ENCODE results near the gene ANK3.

The ANK3 gene

DNA sequence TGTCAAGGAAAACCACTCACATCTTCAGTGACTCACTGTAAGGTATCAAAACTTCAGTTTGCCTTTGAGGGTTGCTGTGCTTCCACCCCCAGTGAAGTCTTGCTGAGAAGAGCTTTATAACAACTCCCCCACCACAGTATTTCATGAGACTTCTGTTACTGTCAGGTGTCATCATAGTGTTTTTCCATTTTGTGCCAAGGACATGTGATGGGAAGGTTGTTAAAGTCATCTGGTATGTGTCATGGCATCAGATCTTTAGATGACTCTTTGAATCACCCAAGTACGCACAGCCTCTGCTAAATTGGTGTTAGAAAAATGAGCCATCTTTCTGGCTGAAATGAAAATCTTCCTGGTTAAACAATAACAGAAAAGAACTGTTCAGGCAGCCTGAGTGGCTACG is 368.3 kb downstream of the ANK3 start:
- no peak for DNase-seq

- no peak for DNase-seq
Measured at GRCh38 chr10:60016794-60017193, 372.9 kb downstream of the ANK3 start.

DNA sequence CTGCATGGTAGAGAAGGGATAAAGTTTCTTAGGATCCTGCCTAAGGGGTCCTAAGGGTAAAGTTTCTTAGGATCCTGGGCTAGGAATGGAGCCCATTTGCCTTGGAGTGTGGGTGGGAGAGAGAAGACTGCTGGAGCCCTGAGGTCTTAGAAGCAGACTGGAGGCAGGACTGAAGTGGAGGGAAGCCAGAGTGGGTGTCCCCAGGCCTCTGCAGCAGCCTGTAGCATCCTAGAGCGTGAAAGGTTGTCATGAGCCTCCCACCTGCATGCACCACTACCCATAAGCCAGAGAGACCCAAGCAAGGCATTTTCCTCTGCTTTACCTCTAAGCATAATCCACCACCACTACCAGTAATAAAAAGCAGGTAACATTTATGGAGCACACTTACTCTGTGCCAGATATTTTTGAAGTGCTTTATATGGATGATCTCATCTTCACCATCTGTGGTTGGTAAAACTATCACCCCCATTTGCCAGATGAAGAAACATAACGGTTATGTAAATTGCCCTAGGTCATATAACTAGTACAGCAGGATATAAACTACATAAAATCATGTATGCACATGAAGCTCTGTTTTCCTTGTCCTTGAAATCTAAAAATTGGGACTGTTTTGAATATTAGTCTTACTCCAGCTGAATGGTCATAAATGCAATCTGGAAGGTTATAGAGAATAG is 379.8 kb downstream of the ANK3 start:
- DNase-seq = no peak

DNA sequence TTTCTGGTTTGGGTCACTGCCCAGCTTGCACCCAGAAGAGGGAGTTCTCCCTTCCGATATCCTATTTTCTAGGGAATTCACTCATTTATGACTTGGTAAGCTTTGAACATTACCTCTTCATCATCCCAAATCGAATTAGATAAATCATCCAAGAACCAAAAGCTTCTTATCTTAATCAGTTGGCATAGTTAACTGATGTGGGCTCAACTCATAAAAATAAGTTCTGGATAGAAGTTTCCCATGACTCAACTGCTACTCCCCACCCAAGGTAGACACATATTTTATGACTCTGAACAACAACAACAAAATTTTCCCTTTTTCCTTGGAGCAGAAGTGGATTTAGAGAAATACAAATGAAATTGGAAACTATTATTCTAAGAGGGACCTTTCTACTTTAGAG is 380.4 kb downstream of the ANK3 start:
- DNase-seq = no peak

DNA sequence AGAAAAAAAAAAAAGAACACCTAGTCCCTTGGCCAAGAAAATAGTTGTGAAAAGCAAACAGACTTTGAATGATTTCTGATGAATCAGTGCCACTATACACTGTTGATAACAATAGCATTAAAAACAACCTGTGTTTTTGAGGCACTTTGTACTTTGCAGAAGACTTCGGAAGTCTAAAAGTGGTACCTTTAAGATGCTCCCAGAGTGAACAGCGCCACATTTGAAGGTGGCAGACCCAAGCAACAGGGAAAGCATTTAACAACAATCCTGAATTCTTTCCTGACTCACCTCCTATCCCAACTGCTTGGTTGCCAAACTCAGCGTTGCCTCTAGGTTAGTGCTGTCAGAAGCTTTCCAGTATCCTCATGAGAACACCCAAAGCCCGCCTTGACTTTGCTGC is 380.9 kb downstream of the ANK3 start:
- DNase-seq = no peak

DNA sequence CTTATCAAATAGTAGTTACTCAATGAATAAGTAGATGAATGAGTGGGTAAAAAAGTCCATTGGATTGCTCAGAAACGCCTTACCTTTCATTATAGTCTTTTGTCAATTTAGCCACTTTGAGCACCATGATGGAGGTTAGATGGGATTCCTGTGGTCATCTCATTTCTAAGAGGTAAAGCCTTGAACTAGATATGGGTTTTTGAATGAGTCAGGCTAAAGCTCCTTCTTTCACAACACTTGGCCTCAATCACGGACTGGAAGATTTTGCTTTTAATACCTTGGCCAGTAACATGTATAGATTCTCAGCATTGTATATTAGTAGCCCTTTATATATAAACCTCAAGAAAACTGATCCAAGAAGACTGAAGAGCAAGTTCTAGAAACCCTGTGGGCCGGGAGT is 383.6 kb downstream of the ANK3 start:
- no peak for DNase-seq

GRCh38 chr10:60003651-60004523 is 385.8 kb downstream of the ANK3 start:
- DNase-seq = no peak

DNA sequence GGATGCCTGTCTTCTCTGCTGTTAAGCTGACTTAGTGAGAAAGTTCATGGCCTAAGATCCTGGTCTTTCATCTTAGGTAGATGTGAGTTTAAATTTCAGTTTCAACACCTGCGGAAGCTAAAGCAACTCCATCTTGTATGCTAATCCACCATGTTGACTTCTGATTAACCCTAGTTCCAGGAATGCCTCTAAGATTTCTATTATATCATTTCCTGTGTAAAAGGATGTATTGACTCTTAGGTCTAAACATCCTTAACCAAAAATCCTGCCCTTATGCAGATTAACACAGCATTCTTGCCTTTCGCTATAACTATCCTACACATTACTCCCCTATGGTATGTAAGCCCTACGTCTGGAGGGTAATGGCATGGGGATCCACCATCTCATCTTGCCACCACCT is 388.9 kb downstream of the ANK3 start:
- DNase-seq = no peak

GRCh38 chr10:59997827-59998525 is 391.7 kb downstream of the ANK3 start:
- DNase-seq = no peak

GRCh38 chr10:59995862-59996261 is 393.8 kb downstream of the ANK3 start:
- no peak for DNase-seq

DNA sequence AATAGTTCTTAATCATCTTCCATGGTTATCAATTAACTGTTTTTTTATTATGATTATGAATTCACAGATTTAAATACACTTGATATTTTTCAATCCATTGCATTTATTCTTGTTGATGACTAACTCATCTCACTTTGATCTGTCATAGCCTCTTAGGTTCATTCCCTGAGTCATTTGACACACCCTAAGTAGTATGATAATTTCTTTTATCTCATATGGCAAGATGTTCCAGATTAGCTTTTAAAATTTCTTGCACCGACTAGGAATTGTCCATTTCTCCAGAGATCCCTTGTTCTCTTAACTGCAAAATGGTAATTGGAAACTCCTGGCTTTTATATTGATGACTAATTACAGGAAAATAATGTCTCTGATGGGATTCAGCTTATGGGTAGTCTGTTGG is 395.7 kb downstream of the ANK3 start:
- DNase-seq = no peak

DNA sequence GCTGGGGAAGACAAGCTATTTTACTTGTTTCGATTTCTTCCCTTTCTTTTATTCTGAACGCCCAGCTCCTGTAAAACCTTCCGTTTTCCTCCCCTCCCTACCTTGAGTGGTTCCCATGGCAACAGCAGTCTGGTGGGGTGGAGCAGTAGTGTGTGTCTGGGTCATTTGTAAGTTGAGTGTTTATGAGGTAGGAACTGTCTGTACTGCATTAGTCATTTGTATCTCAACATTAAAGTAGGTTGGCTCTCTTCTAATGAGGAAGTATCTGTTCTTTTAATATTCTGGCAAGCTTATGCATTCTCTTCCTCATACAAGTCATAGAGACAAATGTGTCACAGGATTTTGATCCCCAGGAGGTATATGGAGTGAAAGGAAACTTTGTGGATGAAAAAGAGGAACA is 398.0 kb downstream of the ANK3 start:
- DNase-seq = no peak

DNA sequence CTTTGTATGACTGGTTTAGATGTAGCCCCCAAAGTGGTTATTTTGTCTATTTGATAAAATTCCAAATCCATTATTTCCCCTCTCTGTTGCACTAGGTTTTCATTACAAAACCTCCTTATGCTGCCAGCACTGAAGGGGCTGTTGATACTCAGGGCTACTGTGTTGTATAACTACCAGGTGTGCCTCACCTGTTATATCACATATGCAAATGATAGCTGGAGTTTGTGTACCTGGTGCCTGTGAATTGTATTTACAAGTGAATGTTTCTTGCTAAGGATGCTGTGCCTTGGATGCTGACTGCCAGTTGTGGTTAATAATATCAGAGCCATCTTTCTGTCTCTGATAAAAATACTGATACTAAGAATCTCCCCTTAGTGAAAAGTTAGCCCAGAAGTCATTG is 398.6 kb downstream of the ANK3 start:
- DNase-seq = no peak

- no peak for DNase-seq
Measured at GRCh38 chr10:59985639-59986038, 404.0 kb downstream of the ANK3 start.

DNA sequence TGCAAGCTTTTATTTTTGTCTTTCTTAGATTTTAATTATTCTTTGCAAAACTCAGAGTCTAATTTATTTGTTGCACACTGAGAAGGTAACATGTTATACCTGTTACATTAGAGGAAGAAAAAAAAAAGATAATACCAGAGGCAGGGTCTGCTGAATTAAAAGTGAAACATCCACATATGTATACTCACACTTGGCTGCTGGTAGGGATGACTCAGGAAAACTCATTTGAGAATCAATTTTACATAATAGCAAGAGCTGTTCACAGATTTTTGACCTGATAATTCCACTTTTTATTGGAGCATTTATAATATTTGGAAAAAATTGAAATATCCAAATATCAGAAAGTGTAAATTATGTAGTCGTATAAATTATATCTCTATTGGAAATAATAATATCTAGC is 405.3 kb downstream of the ANK3 start:
- no peak for DNase-seq

DNA sequence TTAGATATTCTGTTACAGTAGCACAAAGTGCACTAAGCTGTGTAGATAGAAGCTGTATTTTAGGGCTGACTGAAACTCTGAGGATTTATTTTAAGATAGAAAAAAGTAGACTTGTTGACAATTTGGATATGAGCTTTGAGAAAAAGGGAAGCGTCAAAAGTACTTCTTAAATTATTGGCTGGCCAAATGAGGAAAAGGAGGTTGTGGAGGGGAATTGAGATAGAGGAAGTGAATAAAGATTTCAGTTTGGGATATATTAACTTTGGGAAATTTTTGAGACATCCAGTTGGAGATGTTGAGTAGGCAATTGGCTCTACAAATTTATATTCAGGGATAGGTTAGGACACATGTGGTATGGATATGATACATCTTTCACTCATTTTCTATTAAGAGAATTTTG is 409.3 kb downstream of the ANK3 start:
- DNase-seq = no peak

- no peak for DNase-seq
Measured at GRCh38 chr10:59977486-59977885, 412.2 kb downstream of the ANK3 start.

- no peak for DNase-seq
Measured at GRCh38 chr10:59976909-59977308, 412.8 kb downstream of the ANK3 start.

Measured in stimulated activated CD4-positive, alpha-beta T cell treated with anti-CD3 and anti-CD28 coated beads, Interleukin-2, amount 100 ng/mL, for 24 hours (primary cell).